ENCODE results near the gene GMDS. TPM values are rescaled to one million over a fixed set of nuclear protein-coding genes. Genes with fewer than 3 reads are reported as not detected.

Gene GMDS
- total RNA-seq, 1 donor from 2014 or later, result 27.0 TPM

DNA sequence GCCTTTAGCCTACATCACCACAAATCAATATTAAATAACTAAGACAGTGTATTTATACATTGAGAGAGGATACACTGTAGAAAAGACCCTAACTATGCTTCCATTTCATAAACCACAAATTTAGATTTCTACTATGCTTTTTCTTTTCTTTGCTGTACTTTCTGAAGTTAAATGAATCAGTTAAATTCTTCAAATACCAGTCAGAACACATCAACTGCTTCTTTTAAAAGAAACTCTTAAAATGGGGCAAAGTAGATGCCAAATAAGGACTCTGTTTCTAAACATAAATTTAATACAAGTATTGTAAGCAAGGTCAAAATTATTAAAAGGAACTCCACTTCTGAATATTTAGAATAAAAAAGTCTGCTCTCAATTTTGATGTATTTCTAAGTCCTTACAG lies 76.9 kb downstream of the GMDS start:
- TF ChIP-seq, protein P1, sequence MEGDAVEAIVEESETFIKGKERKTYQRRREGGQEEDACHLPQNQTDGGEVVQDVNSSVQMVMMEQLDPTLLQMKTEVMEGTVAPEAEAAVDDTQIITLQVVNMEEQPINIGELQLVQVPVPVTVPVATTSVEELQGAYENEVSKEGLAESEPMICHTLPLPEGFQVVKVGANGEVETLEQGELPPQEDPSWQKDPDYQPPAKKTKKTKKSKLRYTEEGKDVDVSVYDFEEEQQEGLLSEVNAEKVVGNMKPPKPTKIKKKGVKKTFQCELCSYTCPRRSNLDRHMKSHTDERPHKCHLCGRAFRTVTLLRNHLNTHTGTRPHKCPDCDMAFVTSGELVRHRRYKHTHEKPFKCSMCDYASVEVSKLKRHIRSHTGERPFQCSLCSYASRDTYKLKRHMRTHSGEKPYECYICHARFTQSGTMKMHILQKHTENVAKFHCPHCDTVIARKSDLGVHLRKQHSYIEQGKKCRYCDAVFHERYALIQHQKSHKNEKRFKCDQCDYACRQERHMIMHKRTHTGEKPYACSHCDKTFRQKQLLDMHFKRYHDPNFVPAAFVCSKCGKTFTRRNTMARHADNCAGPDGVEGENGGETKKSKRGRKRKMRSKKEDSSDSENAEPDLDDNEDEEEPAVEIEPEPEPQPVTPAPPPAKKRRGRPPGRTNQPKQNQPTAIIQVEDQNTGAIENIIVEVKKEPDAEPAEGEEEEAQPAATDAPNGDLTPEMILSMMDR (IDR thresholded peaks at IDR 0.05; ENCODE audit: insufficient read depth, low read length, poor library complexity, severe bottlenecking), result no peak
- no peak for DNase-seq (ENCODE audit: low read depth)
- H3K36me3 ChIP-seq (ENCODE audit: control insufficient read depth, insufficient read depth, low read length), result no peaks in the 10 kb centered on the region
- no peaks in the 10 kb centered on the region for H3K27me3 ChIP-seq (ENCODE audit: control insufficient read depth, insufficient read depth, low read length)
- no peak overlapping the region for H3K4me3 ChIP-seq (ENCODE audit: low read depth, low read length)

DNA sequence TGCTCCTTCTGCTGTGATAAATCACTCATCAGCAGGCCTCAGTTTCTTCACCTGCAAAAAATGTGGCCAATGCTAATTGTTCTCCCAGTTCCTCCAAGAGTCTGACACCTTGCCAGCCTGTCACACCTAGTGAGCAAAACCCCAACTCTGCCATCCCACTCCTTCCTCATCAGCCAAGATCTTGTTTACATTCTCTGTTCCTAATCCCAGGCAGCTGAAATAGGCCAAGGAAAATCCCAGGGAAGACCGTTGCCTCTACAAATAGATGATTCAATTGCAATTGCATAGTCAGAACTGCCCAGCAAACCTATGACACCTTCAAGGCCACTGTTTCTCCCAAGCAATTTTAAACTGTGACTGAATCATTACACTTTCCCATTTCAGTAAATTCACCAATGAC lies 78.7 kb downstream of the GMDS start:
- no peak for DNase-seq (ENCODE audit: low read depth)
- TF ChIP-seq, protein P1 (IDR thresholded peaks at IDR 0.05; ENCODE audit: insufficient read depth, low read length, poor library complexity, severe bottlenecking), result no peak

DNA sequence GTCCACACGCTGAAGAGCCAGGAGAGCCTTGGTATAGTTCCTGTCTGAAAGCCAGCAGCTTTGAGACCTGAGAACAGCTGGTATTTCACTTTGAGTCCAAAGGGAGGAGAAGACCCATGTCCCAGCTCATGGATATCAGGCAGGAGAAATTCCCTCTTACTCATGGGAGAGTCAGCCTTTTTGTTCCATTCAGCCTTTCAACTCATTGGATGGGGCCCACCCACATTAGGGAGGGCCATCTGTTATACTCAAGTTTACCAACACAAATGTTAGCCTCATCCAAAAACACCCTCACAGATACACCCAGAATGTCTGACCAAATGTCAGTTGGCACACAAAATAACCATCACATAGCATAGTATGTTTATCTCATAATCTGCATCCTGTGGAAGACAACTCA lies 80.1 kb downstream of the GMDS start:
- DNase-seq (ENCODE audit: low read depth), result no peak
- Histone ChIP-seq H3K27me3 (ENCODE audit: control insufficient read depth, insufficient read depth, low read length) (no peaks in the 10 kb centered on the region), H3K4me3 (ENCODE audit: low read depth, low read length) (no peak overlapping the region), H3K36me3 (ENCODE audit: control insufficient read depth, insufficient read depth, low read length) (no peaks in the 10 kb centered on the region)
- TF ChIP-seq, protein P1 (IDR thresholded peaks at IDR 0.05; ENCODE audit: insufficient read depth, low read length, poor library complexity, severe bottlenecking), result no peak

More for the DNA sequence above, 78.7 kb downstream of the GMDS start:
- no peaks in the 10 kb centered on the region for H3K27me3 ChIP-seq (ENCODE audit: control insufficient read depth, insufficient read depth, low read length)
- H3K36me3 ChIP-seq (ENCODE audit: control insufficient read depth, insufficient read depth, low read length), result no peaks in the 10 kb centered on the region
- H3K4me3 ChIP-seq (ENCODE audit: low read depth, low read length), result no peak overlapping the region

DNA sequence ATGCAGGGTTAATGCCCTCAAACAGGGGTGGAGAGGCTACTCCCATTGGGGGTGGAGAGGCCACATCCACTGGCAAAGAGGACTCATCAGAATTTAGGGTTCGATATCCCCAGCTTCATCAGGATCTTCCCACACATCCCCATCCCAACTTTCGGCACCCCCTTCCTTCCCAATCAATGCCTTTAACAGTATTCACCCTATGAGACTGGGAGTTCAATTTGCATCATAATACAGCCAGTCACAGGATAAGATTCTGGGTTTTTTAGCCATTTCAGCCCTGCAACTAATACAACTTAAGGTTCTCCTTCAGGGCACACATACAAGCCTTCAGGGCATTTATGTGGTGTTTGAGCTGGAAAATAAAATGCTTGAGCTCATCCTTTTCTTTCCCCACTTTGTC lies 80.9 kb downstream of the GMDS start:
- no peak for DNase-seq (ENCODE audit: low read depth)
- Histone ChIP-seq H3K4me3 (ENCODE audit: low read depth, low read length) (no peak overlapping the region), H3K36me3 (ENCODE audit: control insufficient read depth, insufficient read depth, low read length) (no peaks in the 10 kb centered on the region), H3K27me3 (ENCODE audit: control insufficient read depth, insufficient read depth, low read length) (no peaks in the 10 kb centered on the region)
- TF ChIP-seq, protein P1 (IDR thresholded peaks at IDR 0.05; ENCODE audit: insufficient read depth, low read length, poor library complexity, severe bottlenecking), result no peak

DNA sequence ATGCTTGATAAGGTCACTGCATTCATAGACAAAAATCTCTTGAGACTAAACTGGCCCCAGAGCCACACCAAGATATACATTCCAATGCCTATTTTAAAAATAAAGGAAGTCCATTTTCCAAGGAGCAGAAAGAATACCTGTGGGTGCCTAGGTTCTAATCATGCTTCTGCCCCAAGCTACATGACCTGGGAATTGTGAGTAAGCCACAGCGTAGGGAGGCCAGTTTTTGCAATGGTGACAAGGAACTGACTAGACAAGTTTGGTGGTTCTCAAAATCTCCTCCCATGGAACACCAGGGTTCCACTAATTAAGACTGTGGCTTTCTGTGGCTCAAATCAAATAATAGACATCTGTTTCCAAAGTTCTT lies 83.3 kb downstream of the GMDS start:
- TF ChIP-seq, protein P1 (IDR thresholded peaks at IDR 0.05; ENCODE audit: insufficient read depth, low read length, poor library complexity, severe bottlenecking), result no peak
- Histone ChIP-seq H3K4me3 (ENCODE audit: low read depth, low read length) (no peak overlapping the region), H3K27me3 (ENCODE audit: control insufficient read depth, insufficient read depth, low read length) (no peaks in the 10 kb centered on the region), H3K36me3 (ENCODE audit: control insufficient read depth, insufficient read depth, low read length) (no peaks in the 10 kb centered on the region)
- no peak for DNase-seq (ENCODE audit: low read depth)

DNA sequence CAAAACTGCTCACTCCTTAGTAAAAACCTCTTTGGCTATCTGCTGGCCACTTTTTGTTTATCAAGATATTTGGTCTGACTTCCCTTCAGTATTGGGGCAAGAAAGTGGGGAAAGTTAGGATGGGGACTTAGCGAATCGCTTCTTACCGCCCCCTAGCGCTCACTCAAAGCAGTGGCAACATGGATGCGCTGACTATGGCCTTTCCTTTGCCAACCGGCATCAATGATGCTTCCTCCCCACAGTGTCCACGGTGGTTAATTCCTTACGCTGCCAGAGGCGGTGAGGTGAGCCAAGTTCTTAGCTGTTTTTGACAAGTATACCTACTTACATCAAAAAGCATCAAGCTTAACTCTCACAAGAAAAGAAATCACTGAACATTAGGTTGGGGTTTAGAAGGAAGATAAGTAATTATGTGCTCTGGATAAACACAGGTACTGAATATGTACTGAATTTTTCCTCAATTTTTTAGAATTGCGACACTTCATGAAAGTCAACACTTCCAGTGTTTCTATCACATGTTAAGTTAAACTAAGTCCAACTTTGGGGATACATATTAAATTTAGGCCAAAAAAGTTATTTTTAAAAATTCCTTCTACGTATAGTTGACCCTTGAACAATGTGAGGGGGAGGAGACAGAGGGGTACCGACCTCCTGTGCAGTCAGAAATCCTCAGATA lies 86.7 kb downstream of the GMDS start:
- no peak for DNase-seq (ENCODE audit: low read depth)
- TF ChIP-seq, protein P1 (IDR thresholded peaks at IDR 0.05; ENCODE audit: insufficient read depth, low read length, poor library complexity, severe bottlenecking), result peak; percentile 50
- no peak overlapping the region for H3K4me3 ChIP-seq (ENCODE audit: low read depth, low read length)
- H3K36me3 ChIP-seq (ENCODE audit: control insufficient read depth, insufficient read depth, low read length), result no peaks in the 10 kb centered on the region
- no peaks in the 10 kb centered on the region for H3K27me3 ChIP-seq (ENCODE audit: control insufficient read depth, insufficient read depth, low read length)

Data from kidney epithelial cell (primary cell).